Neural cell (in vitro differentiated cells): ENCODE measurements around the gene SMPD3. TPM values are rescaled to one million over a fixed set of nuclear protein-coding genes. Genes with fewer than 3 reads are reported as not detected.

ENCODE experiments used
- H2AFZ ChIP-seq: fragments of 200-600, 300-800 bp; sonication (generic), shearing (Covaris generic); 2 replicates; pipeline ENCODE4 v1.6.0; 2014; ENCODE audit warnings: low read depth, mild to moderate bottlenecking, antibody characterized with exemption, low read length, moderate library complexity
- H3F3A ChIP-seq: fragments of 200-600 bp; shearing (Covaris generic); 2 replicates; pipeline ENCODE4 v1.6.1; 2016; ENCODE audit warnings: mild to moderate bottlenecking, moderate library complexity, mixed read lengths, antibody characterized with exemption, low read length; ENCODE audit not compliant: insufficient read depth, poor library complexity, severe bottlenecking
- H3K27ac ChIP-seq: fragments of 200-600, 300-800 bp; sonication (generic), shearing (Covaris generic); 2 replicates; pipeline ENCODE4 v1.5.1; 2014; ENCODE audit warnings: mild to moderate bottlenecking, low read length, moderate library complexity
- H3K27me3 ChIP-seq: fragments of 300-800, 200-600 bp; sonication (generic), shearing (Covaris generic); 2 replicates; pipeline ENCODE4 v1.6.0; 2014; ENCODE audit warnings: mild to moderate bottlenecking, low read depth, low read length, moderate library complexity; ENCODE audit not compliant: insufficient read depth
- H3K36me3 ChIP-seq: fragments of 300-800, 200-600 bp; sonication (generic), shearing (Covaris generic); 2 replicates; pipeline ENCODE4 v1.5.1; 2014; ENCODE audit warnings: mild to moderate bottlenecking, antibody characterized with exemption, low read length, moderate library complexity; ENCODE audit not compliant: insufficient read depth
- H3K4me2 ChIP-seq: fragments of 300-800, 200-600 bp; sonication (generic), shearing (Covaris generic); 2 replicates; pipeline ENCODE4 v1.6.0; 2014; ENCODE audit warnings: mild to moderate bottlenecking, low read length
- H3K4me3 ChIP-seq: fragments of 300-800, 200-600 bp; sonication (generic), shearing (Covaris generic); 2 replicates; pipeline ENCODE4 v1.5.1; 2014; ENCODE audit warnings: mild to moderate bottlenecking, low read length, moderate library complexity
- H3K79me2 ChIP-seq: fragments of 200-600 bp; shearing (Covaris generic); replicated peaks from 2 replicates; pipeline ENCODE4 v1.6.0; 2014; ENCODE audit warnings: mild to moderate bottlenecking, low read length, moderate library complexity; ENCODE audit not compliant: insufficient read depth
- H3K9ac ChIP-seq: fragments of 300-800, 200-600 bp; sonication (generic), shearing (Covaris generic); 2 replicates; pipeline ENCODE4 v1.6.1; 2016; ENCODE audit warnings: mild to moderate bottlenecking, low read length, mixed read lengths
- H3K9me2 ChIP-seq: fragments of 200-600 bp; shearing (Covaris generic); 2 replicates; pipeline ENCODE4 v1.6.1; 2016; ENCODE audit warnings: mild to moderate bottlenecking, low read length, mixed read lengths; ENCODE audit not compliant: insufficient read depth
- H3K9me3 ChIP-seq: fragments of 200-600, 300-800 bp; sonication (generic), shearing (Covaris generic); 2 replicates; pipeline ENCODE4 v1.6.1; 2016; ENCODE audit warnings: mild to moderate bottlenecking, mixed run types, low read length, moderate library complexity, mixed read lengths
- H4K20me1 ChIP-seq: fragments of 200-600 bp; shearing (Covaris generic); 2 replicates; pipeline ENCODE4 v1.6.1; 2016; ENCODE audit warnings: mild to moderate bottlenecking, mixed run types; ENCODE audit not compliant: insufficient read depth
- EP300 ChIP-seq: fragments of 450-650 bp; conservative IDR thresholded peaks from 2 replicates; pipeline ENCODE4 v1.6.1; 2014; ENCODE audit warnings: antibody characterized with exemption, mild to moderate bottlenecking, moderate library complexity; ENCODE audit not compliant: poor library complexity, severe bottlenecking
- EZH2 ChIP-seq: fragments of 200-600, 300-800 bp; shearing (Covaris generic), sonication (generic); IDR thresholded peaks from 2 replicates; pipeline ENCODE4 v1.6.1; 2014; ENCODE audit warnings: antibody characterized with exemption, low read length, borderline replicate concordance, mild to moderate bottlenecking; ENCODE audit not compliant: insufficient read depth, poor library complexity, severe bottlenecking
- MXI1 ChIP-seq: fragments of 450-650 bp; conservative IDR thresholded peaks from 2 replicates; pipeline ENCODE4 v1.6.1; 2014; ENCODE audit warnings: antibody characterized with exemption, mild to moderate bottlenecking; ENCODE audit not compliant: poor library complexity, severe bottlenecking
- POLR2AphosphoS5 ChIP-seq: IDR thresholded peaks from 2 replicates; pipeline ENCODE4 v1.6.1; 2012
- RAD21 ChIP-seq: fragments of 450-650 bp; conservative IDR thresholded peaks from 2 replicates; pipeline ENCODE4 v1.6.1; 2014; ENCODE audit warnings: antibody characterized with exemption, mild to moderate bottlenecking, moderate library complexity
- REST ChIP-seq: IDR thresholded peaks from 2 replicates; pipeline ENCODE4 v1.6.1; 2012; ENCODE audit warnings: borderline replicate concordance
- SMC3 ChIP-seq: fragments of 450-650 bp; conservative IDR thresholded peaks from 2 replicates; pipeline ENCODE4 v1.6.1; 2014; ENCODE audit warnings: antibody characterized with exemption, mild to moderate bottlenecking, moderate library complexity; ENCODE audit not compliant: poor library complexity
- TAF1 ChIP-seq: IDR thresholded peaks from 2 replicates; pipeline ENCODE4 v1.6.1; 2012; ENCODE audit warnings: low read depth
- polyA plus RNA-seq: library from polyadenylated mRNA; depleted of rRNA; stranded (reverse); fragments of >200 nt; gene quantifications from 2 replicates; pipeline ENCODE4 v1.2.3, GENCODE V29; 2014
- TF ChIP-seq, protein P1 (sequence below): fragments of 450-650 bp; IDR thresholded peaks from 2 replicates; pipeline ENCODE4 v1.5.1; 2014; ENCODE audit warnings: antibody characterized with exemption, mild to moderate bottlenecking, moderate library complexity; ENCODE audit not compliant: poor library complexity, severe bottlenecking

Gene SMPD3
- polyA plus RNA-seq, 1 donor from 2014 or later: 42.7 TPM

DNA sequence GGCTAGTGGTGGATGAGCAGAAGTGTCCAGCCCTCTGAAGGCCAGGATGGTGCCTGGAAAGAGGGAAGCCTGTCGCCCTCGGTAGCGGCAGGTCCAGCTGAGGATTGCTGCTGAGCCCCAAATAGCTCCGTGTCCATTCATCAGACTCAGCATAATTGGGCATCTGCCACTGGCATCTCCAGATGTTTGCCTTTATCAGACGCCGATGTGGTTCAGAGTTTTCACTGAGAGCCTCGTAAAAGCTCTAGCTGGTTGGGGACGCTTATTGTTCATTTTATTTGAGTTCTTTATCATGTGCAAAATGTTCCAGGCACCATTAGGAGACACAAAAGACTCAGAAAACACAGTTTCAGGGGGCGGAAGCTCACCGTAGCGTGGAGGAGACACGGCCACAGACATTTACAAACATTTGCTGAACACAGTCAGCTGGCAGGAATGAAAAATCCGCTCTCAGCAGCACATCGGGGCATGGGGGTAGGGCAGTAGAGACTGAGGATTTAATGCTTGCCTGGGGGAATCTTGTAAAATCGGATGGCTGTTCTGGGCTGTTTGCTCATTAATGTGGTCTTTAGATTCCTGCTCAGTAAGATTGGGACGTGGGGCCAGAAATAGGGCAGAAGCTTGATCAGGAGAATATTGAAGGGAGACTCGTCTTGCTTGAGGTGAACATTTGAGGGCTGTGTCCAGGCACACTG, 41.7 kb downstream of the SMPD3 start:
- Histone ChIP-seq H3K9ac (no peak overlapping the region), H3K4me2 (no peak overlapping the region), H3K79me2 (no peaks in the 10 kb centered on the region), H3K9me3 (no peaks in the 10 kb centered on the region), H3K36me3 (no peaks in the 10 kb centered on the region), H3F3A (no peaks in the 10 kb centered on the region), H3K27me3 (no peaks in the 10 kb centered on the region), H2AFZ (no peak overlapping the region), H3K9me2 (no peaks in the 10 kb centered on the region), H3K27ac (no peak overlapping the region), H3K4me3 (no peak overlapping the region), H4K20me1 (peaks cover 2% of the 10 kb centered on the region)
- TF ChIP-seq POLR2AphosphoS5 (no peak), TAF1 (no peak), RAD21 (no peak), SMC3 (no peak), REST (no peak), EP300 (no peak), EZH2 (no peak), MXI1 (no peak)
- TF ChIP-seq, protein P1, sequence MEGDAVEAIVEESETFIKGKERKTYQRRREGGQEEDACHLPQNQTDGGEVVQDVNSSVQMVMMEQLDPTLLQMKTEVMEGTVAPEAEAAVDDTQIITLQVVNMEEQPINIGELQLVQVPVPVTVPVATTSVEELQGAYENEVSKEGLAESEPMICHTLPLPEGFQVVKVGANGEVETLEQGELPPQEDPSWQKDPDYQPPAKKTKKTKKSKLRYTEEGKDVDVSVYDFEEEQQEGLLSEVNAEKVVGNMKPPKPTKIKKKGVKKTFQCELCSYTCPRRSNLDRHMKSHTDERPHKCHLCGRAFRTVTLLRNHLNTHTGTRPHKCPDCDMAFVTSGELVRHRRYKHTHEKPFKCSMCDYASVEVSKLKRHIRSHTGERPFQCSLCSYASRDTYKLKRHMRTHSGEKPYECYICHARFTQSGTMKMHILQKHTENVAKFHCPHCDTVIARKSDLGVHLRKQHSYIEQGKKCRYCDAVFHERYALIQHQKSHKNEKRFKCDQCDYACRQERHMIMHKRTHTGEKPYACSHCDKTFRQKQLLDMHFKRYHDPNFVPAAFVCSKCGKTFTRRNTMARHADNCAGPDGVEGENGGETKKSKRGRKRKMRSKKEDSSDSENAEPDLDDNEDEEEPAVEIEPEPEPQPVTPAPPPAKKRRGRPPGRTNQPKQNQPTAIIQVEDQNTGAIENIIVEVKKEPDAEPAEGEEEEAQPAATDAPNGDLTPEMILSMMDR: no peak

DNA sequence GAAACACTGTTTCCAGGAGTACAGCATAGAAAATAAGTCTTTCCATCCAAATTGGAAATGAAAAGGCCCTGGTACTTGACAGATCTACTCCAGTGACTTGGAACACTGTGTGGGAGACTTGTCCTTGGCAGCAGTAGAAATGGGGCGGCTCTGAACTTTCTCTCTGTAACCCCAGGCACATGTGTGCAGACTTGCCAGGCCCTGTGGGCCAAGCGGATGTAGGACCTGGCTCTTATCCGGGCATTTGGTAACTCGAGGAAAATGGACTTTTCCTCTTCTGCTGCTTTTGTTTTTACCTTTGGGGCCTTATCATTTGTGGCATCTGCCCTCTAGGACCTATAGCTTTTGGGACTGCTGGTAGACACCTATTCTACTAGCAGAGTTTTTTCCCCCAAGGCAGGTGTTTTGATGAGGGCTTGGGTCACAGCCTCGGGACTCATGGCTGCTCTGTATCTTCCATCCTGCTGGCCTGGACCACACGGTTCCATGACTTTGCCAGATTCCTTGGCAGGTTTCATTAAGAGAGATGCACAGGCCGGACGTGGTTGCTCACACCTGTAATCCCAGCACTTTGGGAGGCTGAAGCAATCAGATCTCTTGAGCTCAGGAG, 43.5 kb downstream of the SMPD3 start:
- no peak overlapping the region for H3K4me3 ChIP-seq
- H3K9me3 ChIP-seq: no peaks in the 10 kb centered on the region
- no peaks in the 10 kb centered on the region for H3K9me2 ChIP-seq
- no peak overlapping the region for H3K27ac ChIP-seq
- TF ChIP-seq RAD21 (no peak), SMC3 (no peak), POLR2AphosphoS5 (no peak), MXI1 (no peak), EP300 (no peak), EZH2 (no peak), REST (no peak), TAF1 (no peak)
- TF ChIP-seq, protein P1: no peak
- no peak overlapping the region for H3K4me2 ChIP-seq
- no peak overlapping the region for H2AFZ ChIP-seq
- no peaks in the 10 kb centered on the region for H3K27me3 ChIP-seq
- H4K20me1 ChIP-seq: peaks cover 4% of the 10 kb centered on the region
- H3K79me2 ChIP-seq: no peaks in the 10 kb centered on the region
- no peaks in the 10 kb centered on the region for H3K36me3 ChIP-seq
- no peak overlapping the region for H3K9ac ChIP-seq
- no peaks in the 10 kb centered on the region for H3F3A ChIP-seq
